HepG2 (cell line): ENCODE measurements around the gene MMP23B. TPM values are rescaled to one million over a fixed set of nuclear protein-coding genes. Genes with fewer than 3 reads are reported as not detected.

Experiments used
- ARID5B ChIP-seq: IDR thresholded peaks from 2 replicates; pipeline ENCODE4 v1.4.0; 2020; ENCODE audit warnings: mild to moderate bottlenecking, missing genetic modification reagents
- DNMT1 ChIP-seq: sonication (generic); formaldehyde crosslinking; IDR thresholded peaks from 2 replicates; pipeline ENCODE4 v1.5.1; 2020; ENCODE audit warnings: mild to moderate bottlenecking, missing genetic modification reagents
- HMGXB4 ChIP-seq, 2 experiments: sonication (generic) in 1 of 2; formaldehyde crosslinking in 1 of 2; IDR thresholded peaks; 2 replicates each; pipeline versions ENCODE4 v1.4.0 to v1.6.1; 2018 to 2020; ENCODE audit warnings: missing genetic modification reagents in 2 of 2, borderline replicate concordance in 1 of 2, low read depth in 1 of 2, mild to moderate bottlenecking in 1 of 2, missing biosample characterization in 1 of 2
- HOXA3 ChIP-seq: sonication (generic); formaldehyde crosslinking; IDR thresholded peaks from 2 replicates; pipeline ENCODE4 v1.5.0; 2020; ENCODE audit warnings: missing genetic modification reagents
- NFIC ChIP-seq: IDR thresholded peaks from 2 replicates; pipeline ENCODE4 v1.6.1; 2012; ENCODE audit warnings: mild to moderate bottlenecking, low read length, inconsistent platforms
- NR2F2 ChIP-seq: IDR thresholded peaks from 2 replicates; pipeline ENCODE4 v1.6.1; 2012; ENCODE audit warnings: low read depth, inconsistent platforms, borderline replicate concordance
- RXRA ChIP-seq: sonication (generic); formaldehyde crosslinking; IDR thresholded peaks from 2 replicates; pipeline ENCODE4 v1.5.1; 2020; ENCODE audit warnings: missing genetic modification reagents
- SPEN ChIP-seq: sonication (generic); formaldehyde crosslinking; IDR thresholded peaks from 2 replicates; pipeline ENCODE4 v1.5.1; 2020; ENCODE audit warnings: low read depth, mild to moderate bottlenecking, missing genetic modification reagents
- ZKSCAN5 ChIP-seq: sonication (generic); formaldehyde crosslinking; IDR thresholded peaks from 2 replicates; pipeline ENCODE4 v1.5.1; 2020; ENCODE audit warnings: mild to moderate bottlenecking, missing genetic modification reagents
- ZNF121 ChIP-seq: sonication (generic); formaldehyde crosslinking; IDR thresholded peaks from 2 replicates; pipeline ENCODE4 v1.5.0; 2020; ENCODE audit warnings: mild to moderate bottlenecking, missing genetic modification reagents
- ZNF18 ChIP-seq: sonication (generic); formaldehyde crosslinking; IDR thresholded peaks from 2 replicates; pipeline ENCODE4 v1.8.0; 2022; ENCODE audit warnings: mild to moderate bottlenecking, missing genetic modification reagents; ENCODE audit not compliant: insufficient replicate concordance
- ZNF281 ChIP-seq: sonication (generic); formaldehyde crosslinking; IDR thresholded peaks from 2 replicates; pipeline ENCODE4 v1.4.0; 2020; ENCODE audit warnings: missing genetic modification reagents, borderline replicate concordance
- ZNF687 ChIP-seq: sonication (generic); formaldehyde crosslinking; IDR thresholded peaks from 2 replicates; pipeline ENCODE4 v1.5.1; 2020; ENCODE audit warnings: mild to moderate bottlenecking, missing genetic modification reagents, moderate library complexity
- polyA plus RNA-seq, 8 experiments: library from polyadenylated mRNA; depleted of rRNA in 3 of 8; stranded (reverse) in 7 of 8; unstranded in 1 of 8; fragments of >200 nt; fragmentation: Illumina TruSeq in 4 of 8; extraction: Trizol in 4 of 8; gene quantifications; 2 replicates each; pipeline versions ENCODE4 v1.2.1 to v1.2.3, GENCODE V29; 2011 to 2016; ENCODE audit warnings: low read depth in 4 of 8, missing spikeins in 1 of 8, mixed read lengths in 1 of 8; ENCODE audit not compliant: insufficient read depth in 1 of 8
- total RNA-seq, 5 experiments: library from RNA; depleted of rRNA; stranded (reverse); fragments of >200 nt; fragmentation: Illumina TruSeq; extraction: Trizol; gene quantifications; 2 replicates each; pipeline ENCODE4 v1.2.3, GENCODE V29; 2016; ENCODE audit warnings: low read depth in 1 of 5

MMP23B gene
- total and polyA plus RNA-seq, 2 of the 13 experiments (the other 11 are each of a cell fraction or from before 2014, with no cell fraction given), result 0.61 to 0.75 TPM

GRCh38 chr1:1678581-1679380, 46.8 kb downstream of the MMP23B start (continued):
- TF ChIP-seq ARID5B (peak; percentile 67; the same call in 1 of the 2 replicates), HOXA3 (CRISPR knock-in tag) (peak; percentile 81; the same call in 1 of the 2 replicates), ZKSCAN5 (no peak), NR2F2 (peak; percentile 80), ZNF687 (CRISPR knock-in tag) (peak; percentile 99), HMGXB4 (CRISPR knock-in tag; IDR thresholded peaks at IDR 0.05; ENCODE audit: borderline replicate concordance in 1 of 2, low read depth in 1 of 2) (peak; percentile 86), ZNF18 (CRISPR knock-in tag) (no peak), ZNF281 (CRISPR knock-in tag) (peak; percentile 61; the same call in 1 of the 2 replicates), DNMT1 (CRISPR knock-in tag) (no peak), NFIC (no peak), ZNF121 (CRISPR knock-in tag) (0 out of 2 replicates have a peak, but pooled peaks have one; percentile 16), SPEN (CRISPR knock-in tag) (peak; percentile 86), RXRA (CRISPR knock-in tag) (peak; percentile 88)
